Dermis microvascular lymphatic vessel endothelial cell (primary cell): ENCODE measurements around the gene PDSS2. TPM values are rescaled to one million over a fixed set of nuclear protein-coding genes. Genes with fewer than 3 reads are reported as not detected.
"Not testable (repeated sequence)": the region's sequence is repeated elsewhere in the genome, so short reads cannot be mapped to it uniquely, and the experiment has no call there.

ENCODE experiments used
- DNase-seq, 2 donors: peaks; one replicate each; pipeline versions ENCODE4 v3.0.0 to v3.0.0-alpha.2; 2010; ENCODE audit warnings: low read depth in 2 of 2
- total RNA-seq: library from RNA; depleted of rRNA; stranded (reverse); fragments of >200 nt; gene quantifications from 2 replicates; pipeline ENCODE4 v1.2.1, GENCODE V29; 2014

The PDSS2 gene
- total RNA-seq, 1 donor from 2014 or later, result 5.5 TPM

GRCh38 chr6:107323133-107323785, 136.1 kb downstream of the PDSS2 start:
- DNase-seq, result peak in 1 of 2 donors; percentile 21

- DNase-seq, result no peak
These were observed 137.6 kb downstream of the PDSS2 start for GRCh38 chr6:107321793-107322192.

GRCh38 chr6:107319906-107320530, 139.3 kb downstream of the PDSS2 start:
- DNase-seq, result peak; percentile 21 to 65

GRCh38 chr6:107318100-107318736, 141.1 kb downstream of the PDSS2 start:
- DNase-seq, result peak; percentile 30 to 70

- no peak for DNase-seq
These were observed 144.2 kb downstream of the PDSS2 start for GRCh38 chr6:107315114-107315513.

- DNase-seq, result no peak
These were observed 144.8 kb downstream of the PDSS2 start for GRCh38 chr6:107314531-107314939.

- no peak for DNase-seq
These were observed 145.6 kb downstream of the PDSS2 start for GRCh38 chr6:107313776-107314175.

- no peak for DNase-seq
These were observed 149.0 kb downstream of the PDSS2 start for GRCh38 chr6:107310362-107310761.

- DNase-seq, result no peak
These were observed 150.7 kb downstream of the PDSS2 start for GRCh38 chr6:107308677-107309076.

GRCh38 chr6:107305994-107306393, 153.4 kb downstream of the PDSS2 start:
- not testable (repeated sequence) for DNase-seq

GRCh38 chr6:107305391-107305790, 154.0 kb downstream of the PDSS2 start:
- DNase-seq, result no peak

GRCh38 chr6:107304421-107305025, 154.8 kb downstream of the PDSS2 start:
- DNase-seq, result no peak

- DNase-seq, result no peak
These were observed 166.0 kb downstream of the PDSS2 start for GRCh38 chr6:107293350-107293749.

GRCh38 chr6:107292715-107293271, 166.6 kb downstream of the PDSS2 start:
- DNase-seq, result no peak

- no peak for DNase-seq
These were observed 168.9 kb downstream of the PDSS2 start for GRCh38 chr6:107290491-107290890.

- not testable (repeated sequence) for DNase-seq
These were observed 170.1 kb downstream of the PDSS2 start for GRCh38 chr6:107289258-107289657.

GRCh38 chr6:107285683-107286082, 173.7 kb downstream of the PDSS2 start:
- DNase-seq, result not testable (repeated sequence)

GRCh38 chr6:107284805-107285204, 174.6 kb downstream of the PDSS2 start:
- DNase-seq, result no peak

GRCh38 chr6:107280791-107281190, 178.6 kb downstream of the PDSS2 start:
- DNase-seq, result no peak

- DNase-seq, result not testable (repeated sequence)
These were observed 179.4 kb downstream of the PDSS2 start for GRCh38 chr6:107280001-107280400.

GRCh38 chr6:107275330-107275865, 184.0 kb downstream of the PDSS2 start:
- DNase-seq, result no peak

GRCh38 chr6:107274288-107274687, 185.1 kb downstream of the PDSS2 start:
- no peak for DNase-seq
